ENCODE data around the gene MAOA.

- TF ChIP-seq EZH2 (IDR thresholded peaks at IDR 0.05), result no peak
- no peak for TF ChIP-seq CTCF (IDR thresholded peaks at IDR 0.05)
These were observed 15.6 kb upstream of the MAOA start for GRCh38 chrX:43640482-43640881.
